IPS DF 4.7 (cell line): Measurements from ENCODE around the gene DDR2.

Experiments
- DNase-seq: peaks from one replicate; pipeline ENCODE4 v3.0.0-alpha.2; 2013; ENCODE audit warnings: low spot score; ENCODE audit errors: extremely low read depth

The DDR2 gene

DNA sequence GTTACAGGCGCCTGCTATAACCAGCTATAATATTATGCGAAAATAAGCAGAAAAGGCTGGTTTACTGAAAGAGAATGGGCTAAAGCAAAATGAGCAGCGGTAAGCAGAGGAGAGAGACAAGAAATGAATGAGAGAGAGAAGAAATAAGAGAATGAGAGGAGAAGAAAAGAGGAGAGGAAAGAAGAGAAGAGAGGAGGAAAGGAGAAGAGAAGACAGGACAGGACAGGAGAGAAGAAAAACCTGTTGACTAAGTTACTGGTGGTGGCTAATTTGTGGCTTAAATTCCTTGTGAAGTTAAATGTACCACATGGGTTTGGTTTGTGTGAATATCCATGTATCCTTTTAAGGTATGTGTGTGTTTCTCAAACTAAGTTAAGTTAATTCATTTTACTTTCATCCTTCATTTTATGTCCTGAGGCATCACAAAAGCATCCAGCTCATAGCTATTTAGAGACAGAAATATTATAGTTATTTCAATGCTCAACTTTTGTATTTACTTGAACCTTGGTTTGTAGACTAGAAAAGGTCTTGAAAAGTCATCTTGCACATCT is 3.1 kb upstream of the DDR2 start:
- DNase-seq: no peak

DNA sequence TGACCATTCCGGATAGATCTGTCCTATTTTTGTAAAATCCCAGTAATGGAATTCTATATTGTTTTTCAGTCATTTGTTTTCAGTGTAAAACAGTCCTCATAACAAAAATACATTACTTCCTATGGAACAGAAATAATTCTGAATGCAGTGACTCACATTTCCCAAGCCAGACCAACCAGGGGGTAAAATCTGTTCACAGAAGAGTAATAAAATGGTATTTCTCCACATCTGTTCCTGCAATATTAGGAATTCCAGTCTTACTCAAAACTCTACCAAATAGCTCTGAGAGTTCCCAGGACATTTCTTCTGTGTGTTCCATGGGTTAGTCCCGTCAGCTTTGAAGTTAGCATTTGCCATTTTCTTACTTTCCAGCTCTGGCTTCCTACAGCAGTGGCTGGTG is 2.6 kb upstream of the DDR2 start:
- DNase-seq: no peak

DNA sequence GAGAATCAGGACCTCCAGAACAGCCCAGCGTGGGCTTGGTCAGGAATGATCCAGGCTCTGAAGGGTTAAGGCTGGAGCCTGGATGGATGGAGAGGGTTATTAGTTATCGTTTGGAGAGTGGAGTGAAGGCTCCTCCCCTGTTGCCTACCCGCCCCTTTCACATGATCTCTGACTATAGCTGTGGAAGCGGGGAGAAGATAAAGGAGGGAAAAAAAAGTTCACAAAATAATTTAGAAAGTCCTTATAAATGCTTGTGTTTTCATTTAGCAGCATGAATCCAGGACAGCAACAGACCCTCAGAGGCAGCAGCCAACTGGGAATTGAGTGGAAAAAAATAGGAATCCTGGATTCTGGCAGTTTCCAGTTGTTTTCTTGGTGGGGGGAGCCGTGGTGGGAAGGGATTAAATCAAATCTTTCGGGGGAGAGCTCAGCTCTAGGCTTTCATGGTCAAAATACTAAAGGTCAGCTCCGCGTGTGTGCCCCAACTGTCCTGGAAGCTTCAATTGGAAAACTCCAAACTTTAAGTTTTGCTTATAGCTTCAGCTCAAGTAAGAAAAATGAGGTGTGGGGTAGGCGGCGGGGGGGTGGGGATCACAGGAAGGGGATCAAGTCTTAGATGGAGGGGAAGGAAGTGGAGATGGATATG is 595 bp upstream of the DDR2 start:
- DNase-seq: no peak

DNA sequence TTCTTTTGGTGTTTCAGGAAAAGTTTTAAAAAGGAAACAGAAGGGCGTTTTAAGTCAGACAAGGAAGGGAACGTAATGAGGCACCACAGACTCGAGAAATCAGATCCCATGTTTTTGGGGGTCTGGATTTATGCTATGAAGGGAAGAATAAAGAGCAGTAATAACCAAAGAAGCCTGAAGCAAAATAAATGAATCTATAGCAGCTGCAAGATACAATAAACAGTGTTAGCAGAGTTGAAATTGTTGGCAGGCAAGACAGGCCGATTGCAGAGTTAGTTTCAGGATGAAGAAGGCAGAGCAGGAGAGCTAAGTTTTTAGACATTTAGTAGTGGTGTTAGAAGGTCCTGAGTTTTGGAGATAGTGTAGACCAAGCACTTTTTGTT is 425 bp downstream of the DDR2 start:
- DNase-seq: no peak

DNA sequence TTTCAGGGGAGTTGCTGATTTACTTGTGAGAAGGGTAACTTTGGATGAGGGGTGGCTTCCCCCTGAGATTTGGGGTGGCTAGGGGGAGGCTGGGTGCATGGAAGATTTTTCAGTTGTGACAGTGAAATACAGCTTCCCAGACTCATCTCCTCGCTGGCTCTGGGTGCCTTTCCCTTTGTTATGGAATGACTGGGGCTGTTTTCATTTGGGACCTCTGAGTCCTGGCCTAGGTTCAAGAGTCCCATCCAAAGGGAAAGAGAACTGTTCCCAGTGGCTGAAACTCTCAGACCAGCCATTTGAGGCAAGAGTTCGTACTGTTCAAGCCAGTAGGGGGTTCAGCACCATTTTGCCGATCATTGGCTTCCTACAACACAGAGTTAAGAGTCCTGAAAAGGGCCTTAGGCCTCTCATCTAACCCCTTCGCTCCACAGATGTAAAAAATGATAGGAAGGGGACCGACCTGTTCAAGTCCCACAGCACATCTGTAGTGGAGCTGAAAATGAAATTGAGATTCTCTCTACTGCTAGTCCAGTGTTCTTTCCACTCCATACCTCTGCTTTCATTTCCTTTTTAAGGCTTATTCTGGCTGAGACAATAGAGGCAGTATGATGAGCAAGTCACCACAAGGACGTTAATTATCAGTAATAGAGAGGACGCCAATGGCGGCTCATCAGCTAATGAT is 958 bp downstream of the DDR2 start:
- no peak for DNase-seq

DNA sequence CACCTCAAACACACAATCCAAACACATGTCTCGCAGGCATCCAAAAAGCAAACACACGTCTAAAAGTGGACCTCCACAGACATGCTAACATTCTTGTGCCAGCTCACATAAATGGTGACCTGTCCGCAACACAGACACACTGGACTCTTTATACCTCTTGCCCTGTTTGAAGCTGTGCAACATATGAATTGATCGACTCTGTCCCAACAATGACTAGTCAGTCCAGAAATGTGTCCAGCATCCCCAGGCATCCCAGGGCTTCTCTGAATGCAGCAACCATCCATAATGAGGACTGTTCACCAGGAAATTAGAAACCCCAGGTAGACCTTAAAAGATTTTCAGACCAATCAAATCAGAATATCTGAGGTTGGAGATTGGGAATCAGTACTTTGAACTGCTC is 3.2 kb downstream of the DDR2 start:
- DNase-seq: no peak

DNA sequence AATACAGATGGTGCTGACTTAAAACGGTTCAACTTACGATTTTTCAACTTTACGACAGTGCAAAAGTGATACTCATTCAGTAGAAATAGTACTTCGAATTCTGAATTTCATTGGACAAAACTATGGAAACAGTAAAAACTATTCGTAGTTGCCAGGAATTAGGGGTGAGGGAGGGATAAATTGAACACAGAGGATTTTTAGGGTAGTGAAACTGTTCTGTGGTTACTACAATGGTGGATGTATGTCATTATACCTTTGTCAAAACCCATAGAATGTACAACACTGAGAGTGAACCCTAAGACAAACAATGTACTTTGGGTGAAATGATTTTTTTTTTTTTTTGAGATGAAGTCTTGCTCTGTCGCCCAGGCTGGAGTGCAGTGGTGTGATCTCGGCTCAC is 7.5 kb downstream of the DDR2 start:
- DNase-seq: no peak

DNA sequence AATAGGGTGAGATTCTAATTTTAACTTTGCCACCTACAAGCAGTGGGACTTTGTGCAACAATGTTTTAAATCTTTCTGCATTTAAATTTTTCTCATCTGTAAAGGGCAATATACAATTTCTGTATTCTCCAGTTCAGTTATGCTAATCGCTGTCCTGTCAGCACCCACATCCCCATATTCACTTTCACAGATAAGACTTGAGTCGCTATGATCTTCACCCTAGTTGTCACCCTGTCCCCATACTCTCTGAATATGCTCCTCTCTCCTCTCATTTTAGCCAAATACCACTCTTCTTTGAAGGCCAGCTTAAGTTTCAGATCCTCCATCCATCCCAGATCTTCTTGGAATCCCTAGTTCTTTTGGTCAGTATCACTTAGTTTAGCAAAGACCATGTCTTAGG is 8.8 kb downstream of the DDR2 start:
- DNase-seq: no peak

DNA sequence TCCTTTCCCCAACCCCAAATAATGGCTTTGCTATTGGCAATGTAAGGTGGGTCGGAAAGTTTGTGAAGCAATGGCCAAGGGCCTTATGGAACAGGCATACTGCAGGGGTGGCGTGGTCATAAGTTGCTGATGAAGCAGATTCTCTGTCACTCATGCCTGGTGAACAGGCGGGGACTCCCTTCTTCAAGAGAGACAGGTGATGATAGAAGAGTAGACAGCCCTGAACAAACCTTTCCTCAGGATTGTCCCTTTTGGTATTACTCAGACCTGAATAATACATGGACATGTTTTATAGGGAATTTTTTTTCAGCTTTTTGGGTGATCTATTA is 12.7 kb downstream of the DDR2 start:
- no peak for DNase-seq

DNA sequence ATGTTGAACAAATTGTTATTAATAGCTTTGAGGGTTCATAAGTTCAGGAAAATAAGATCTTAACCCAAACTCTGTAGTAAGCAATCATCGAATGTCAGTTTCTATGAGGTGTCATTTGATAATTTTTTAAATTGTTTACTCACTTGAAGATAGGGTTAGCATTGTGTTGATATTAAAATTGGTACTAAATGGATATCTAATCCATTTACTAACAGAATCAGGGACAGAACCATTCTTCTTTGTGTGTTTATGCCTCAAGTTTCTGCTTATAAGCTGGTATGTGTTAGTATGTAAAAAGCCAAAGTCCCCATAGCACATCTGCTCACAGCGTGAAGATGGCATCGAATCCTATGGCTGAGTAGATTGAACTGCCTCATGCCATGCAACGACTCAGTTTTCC is 13.4 kb downstream of the DDR2 start:
- no peak for DNase-seq

DNA sequence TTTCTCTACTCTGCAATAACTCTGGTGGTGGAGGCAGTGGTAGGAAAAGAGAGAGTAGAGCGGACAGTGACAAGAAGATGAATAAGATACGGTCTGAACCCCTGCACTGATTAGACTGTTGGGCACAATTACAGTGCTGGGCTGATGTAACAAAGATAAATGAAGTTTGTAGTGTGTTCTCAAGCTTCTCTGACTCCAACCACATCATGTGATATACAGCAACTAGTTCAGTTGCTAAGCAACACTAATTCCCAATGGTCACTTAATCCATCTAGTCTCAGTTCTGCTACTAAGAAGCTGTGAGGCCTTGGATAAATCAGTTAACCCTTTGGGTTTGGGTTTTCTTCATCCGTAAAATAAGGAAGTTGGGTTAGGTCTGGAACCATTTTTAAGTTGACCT is 17.3 kb downstream of the DDR2 start:
- no peak for DNase-seq

DNA sequence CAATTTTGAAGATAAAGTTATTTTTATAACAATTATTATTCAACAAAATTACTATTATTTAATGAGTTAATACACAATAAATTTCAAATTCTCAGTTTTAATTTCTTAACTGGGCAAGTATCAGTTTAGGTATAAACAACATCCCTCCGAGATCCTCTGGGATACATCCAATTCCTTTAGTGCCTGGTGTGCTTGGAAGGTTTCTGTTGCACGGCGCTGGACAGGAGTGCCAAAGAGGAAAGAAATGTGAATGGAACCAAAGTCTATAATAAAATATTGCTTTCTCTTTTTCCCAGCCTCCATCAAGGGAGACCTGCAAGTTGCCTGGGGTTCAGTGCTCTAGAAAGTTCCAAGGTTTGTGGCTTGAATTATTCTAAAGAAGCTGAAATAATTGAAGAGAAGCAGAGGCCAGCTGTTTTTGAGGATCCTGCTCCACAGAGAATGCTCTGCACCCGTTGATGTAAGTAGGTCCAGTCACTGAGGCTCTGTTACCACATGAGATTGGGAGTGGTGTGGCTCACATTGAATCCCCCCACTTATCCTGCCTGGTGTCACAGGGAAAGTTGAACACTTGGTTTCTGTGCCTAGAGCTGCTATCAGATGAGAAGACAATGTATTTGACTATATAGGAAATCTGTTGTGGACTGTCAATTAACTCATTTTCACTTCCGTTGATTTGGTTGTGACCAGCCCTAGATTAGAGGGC is 22.8 kb downstream of the DDR2 start:
- DNase-seq: no peak

DNA sequence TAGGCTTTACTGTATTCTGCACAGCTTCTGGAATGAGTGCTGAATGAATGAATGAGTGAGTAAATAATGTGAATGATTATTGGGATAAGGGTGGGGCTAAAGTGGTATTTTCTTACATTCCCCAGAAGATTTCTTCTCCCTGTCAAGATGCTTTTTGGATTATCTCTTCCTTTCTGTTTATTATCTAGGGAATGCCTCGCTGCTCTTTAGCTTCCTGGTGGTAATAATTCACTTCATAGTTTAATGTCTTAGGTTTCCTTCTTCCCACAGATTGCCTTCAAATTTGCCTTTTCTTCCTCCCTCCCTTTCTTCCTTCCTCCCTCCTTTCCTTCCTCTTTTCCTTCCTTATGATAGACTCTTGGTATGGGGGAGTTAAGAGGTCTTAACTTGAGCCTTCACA is 24.0 kb downstream of the DDR2 start:
- no peak for DNase-seq

DNA sequence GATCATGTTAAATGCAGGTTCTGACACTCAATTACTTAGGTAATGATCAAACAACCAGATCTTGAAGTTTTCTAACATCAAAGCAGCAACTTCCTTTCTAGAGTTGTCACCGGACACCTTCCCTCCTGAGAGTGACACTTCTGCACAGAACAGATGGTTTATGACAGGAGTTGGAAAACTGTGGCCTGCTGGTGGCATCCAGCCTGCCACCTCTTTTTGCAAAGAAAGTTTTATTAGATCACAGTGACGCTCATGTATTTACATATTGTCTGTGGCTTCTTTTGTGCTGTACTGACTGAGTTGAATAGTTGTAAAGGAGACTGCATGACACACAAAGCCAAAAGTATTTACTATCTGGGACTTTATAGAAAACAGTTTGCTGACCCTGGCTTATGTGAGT is 28.3 kb downstream of the DDR2 start:
- DNase-seq: no peak

DNA sequence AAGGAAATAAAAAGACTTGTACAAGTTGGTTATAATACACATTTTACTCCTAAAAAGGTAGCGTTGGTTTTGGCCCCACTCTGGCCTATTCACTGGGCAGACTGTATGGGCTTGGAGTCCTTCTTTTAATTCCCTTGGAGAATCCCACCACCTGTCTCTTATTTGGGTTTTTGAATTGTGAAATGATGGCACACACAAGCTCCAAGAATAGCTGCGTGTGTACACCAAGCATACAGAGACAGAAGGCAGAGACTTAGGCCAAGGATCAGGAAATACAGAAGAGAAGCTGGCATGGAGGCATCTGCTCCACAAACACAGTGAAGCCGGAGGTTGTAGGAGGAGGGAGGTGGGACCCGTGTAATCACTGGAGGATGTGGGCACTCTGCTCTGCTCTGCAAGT is 29.1 kb downstream of the DDR2 start:
- DNase-seq: no peak

DNA sequence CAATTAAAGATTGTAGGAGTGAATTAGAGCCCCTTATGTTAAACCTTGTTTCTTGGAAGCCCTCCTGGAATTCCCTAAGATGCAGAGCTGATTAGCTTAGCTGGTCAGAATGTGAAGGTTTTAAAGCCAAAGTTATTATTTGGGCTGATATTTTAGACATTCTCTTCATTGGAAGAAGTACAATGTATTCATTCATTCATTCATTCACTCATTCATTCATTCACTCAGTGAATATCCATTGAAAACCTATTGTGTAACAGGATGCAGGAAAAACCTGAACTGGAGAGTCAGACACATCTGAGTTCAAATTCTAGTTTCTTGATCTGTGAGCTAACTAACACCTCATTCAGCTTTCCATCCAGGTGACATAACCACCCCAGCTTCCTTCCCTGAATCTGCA is 29.7 kb downstream of the DDR2 start:
- DNase-seq: no peak

DNA sequence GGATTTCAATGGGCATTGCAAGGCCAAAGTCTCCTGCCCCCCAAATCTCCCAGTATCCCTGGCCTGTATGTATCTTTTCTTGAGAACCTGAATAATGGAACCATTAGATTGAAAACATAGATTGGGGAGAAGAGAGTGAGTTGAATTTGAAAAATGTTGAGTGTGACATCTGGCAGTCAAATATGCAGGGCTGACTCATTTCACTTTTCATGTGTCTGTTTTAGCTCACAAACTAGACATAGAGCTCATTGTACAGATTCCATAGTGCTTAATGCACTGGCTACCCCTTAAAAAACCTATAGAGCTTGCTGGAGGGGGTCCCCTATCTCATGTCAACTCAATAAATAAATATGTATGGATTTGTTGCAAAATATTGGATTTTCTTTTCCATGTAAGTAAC is 30.8 kb downstream of the DDR2 start:
- no peak for DNase-seq

DNA sequence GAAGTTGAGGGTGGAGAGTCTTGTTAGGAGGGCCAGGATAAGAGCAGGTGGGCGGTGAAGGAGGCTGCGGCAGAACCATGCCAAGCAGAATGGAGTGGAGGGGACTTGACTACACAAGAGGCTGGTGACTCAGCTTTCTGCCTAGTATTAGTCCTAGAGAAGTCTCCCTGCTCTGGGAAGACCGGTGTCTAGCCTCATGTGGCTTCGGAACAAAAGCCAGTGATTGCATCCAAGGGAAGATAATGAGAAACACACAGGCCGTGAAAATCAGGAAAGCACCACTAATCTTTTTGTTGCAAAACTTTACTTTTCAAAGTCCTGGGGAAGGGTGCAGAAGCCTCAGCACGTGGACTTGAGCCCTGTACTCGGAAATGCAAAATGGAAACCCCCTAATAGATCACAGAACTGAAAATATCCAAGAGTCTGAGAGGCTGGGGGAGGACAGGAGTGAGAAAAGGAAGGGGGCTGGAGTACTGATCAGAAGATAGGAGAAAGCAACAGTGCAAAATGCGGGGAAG is 31.4 kb downstream of the DDR2 start:
- DNase-seq: no peak

DNA sequence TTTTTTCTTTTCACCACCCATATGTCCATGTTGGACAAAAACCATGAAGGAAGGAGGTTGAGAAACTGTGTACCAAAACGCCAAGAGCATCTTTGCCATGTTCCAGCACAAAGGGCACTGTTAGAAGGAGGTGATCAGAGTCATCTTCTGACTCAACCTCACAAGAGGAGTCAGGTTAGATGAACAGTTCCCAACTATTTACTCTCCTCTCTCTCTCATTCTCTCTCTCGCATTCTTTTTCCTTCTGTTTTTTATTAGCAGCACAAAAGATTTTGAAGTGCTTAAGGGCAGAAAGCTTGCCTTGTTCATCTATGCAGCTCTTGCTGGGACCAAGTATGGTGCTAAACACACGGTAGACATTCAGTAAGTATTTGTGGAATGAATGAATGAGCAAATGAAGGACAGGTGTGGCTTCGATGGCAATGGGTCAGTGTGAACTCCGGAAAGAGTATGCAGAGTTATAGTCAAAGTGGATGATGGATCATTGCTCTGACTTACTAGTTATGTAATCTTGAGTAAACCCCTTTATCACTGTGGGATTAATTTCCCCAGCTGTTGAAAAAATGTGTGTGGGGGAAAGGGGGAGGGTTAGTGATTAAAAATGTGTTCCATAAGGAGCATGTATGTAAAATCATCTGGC is 33.9 kb downstream of the DDR2 start:
- DNase-seq: no peak

DNA sequence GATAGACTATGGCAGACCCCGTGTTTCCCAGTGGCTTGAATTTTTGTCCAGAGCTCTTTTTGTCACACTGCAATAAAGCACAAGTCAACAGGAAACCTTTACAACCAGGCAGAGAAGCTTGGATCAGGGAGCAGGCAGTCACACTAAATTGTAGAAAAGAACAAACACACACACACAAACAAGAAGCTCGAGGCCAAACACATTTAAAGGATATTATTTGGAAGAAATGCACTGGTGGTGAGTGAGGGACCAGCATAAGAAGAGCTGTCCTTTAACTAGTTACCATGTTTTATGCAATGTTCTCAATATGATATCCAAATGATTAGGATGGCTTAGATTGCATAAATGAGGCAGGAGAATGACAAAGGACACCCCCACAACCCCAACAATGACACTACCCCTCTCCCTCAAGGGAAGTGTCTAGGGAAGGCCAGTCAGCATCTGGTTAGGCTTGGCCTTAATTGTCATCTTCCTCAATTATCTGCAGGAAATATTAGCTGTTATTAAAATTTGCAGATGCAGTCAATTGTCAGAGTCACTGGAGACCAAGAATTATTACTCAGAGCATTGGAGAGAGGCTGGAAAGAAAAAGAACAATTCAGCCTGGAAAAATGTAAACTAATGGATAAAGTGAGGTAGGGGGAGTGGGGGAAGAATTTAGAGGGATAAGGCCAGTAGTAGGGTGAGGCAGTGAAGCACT is 35.3 kb downstream of the DDR2 start:
- no peak for DNase-seq

DNA sequence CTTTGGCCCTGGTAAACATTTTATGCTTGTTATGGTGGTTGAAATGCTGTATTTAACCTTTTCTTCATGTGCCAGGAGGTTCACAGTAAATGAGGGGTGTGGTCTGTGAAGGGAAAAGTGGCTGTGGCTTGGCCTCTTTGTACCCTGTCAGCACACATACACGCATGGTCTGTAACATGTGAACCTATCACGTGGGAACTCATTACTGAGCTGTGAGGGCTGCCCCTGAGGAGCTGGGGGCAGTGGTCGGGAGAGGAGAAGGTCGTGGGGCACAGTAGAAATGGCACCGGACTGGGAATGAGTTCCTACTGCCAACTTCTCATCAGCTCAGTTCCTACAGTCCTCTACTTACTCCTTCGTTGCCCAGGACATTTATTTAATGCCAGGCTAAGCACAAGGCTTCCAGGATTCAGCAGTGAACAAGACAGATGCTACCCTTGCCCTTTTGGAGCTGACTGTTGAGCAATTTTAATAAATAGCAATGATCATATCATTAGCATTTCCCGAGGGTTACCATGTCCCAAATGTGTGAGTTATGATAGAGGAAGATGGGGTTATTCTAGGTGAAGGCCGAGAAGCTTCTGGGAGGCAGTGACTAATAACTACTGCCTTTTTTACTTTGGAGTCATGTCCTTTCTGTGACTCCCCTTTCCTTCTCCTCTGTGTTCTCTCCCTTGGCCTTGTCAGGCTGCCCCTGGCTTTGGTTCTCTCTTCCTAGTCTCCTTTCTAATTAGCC is 38.8 kb downstream of the DDR2 start:
- DNase-seq: no peak
